NB4 (cell line): ENCODE results near the gene SSBP3.

Source experiments
- DNase-seq: peaks from one replicate; pipeline ENCODE4 v3.0.0; 2010; ENCODE audit warnings: low read depth
- H3K4me3 ChIP-seq: one replicate; pipeline ENCODE4 v1.5.1; 2011; ENCODE audit warnings: mild to moderate bottlenecking, low read depth, low read length, moderate library complexity
- CTCF ChIP-seq: IDR thresholded peaks from one replicate; pipeline ENCODE4 v1.5.1; 2012; ENCODE audit warnings: low read depth, low read length
- MAX ChIP-seq: IDR thresholded peaks from 2 replicates; pipeline ENCODE4 v1.6.1; 2011; ENCODE audit warnings: low read depth, low read length
- MYC ChIP-seq: IDR thresholded peaks from 2 replicates; pipeline ENCODE4 v1.6.1; 2011; ENCODE audit warnings: low read depth, low read length
- POLR2A ChIP-seq: IDR thresholded peaks from 2 replicates; pipeline ENCODE4 v1.6.1; 2011; ENCODE audit warnings: mild to moderate bottlenecking; ENCODE audit not compliant: insufficient read length; ENCODE audit errors: extremely low read depth

The SSBP3 gene

GRCh38 chr1:54188291-54188690 is 217.9 kb downstream of the SSBP3 start:
- no peak overlapping the region for H3K4me3 ChIP-seq
- DNase-seq, result no peak
- no peak for TF ChIP-seq CTCF
- TF ChIP-seq MAX, result no peak
- TF ChIP-seq POLR2A, result no peak
- no peak for TF ChIP-seq MYC

- DNase-seq, result no peak
- no peak for TF ChIP-seq MAX
- TF ChIP-seq POLR2A, result no peak
Measured at GRCh38 chr1:54186056-54186455, 220.1 kb downstream of the SSBP3 start.

GRCh38 chr1:54180701-54181360 is 225.4 kb downstream of the SSBP3 start:
- no peak overlapping the region for H3K4me3 ChIP-seq
- no peak for TF ChIP-seq POLR2A
- no peak for TF ChIP-seq MYC
- TF ChIP-seq CTCF, result no peak
- TF ChIP-seq MAX, result no peak
- DNase-seq, result no peak

More at GRCh38 chr1:54186056-54186455, 220.1 kb downstream of the SSBP3 start:
- no peak overlapping the region for H3K4me3 ChIP-seq

- DNase-seq, result no peak
- H3K4me3 ChIP-seq, result no peak overlapping the region
- TF ChIP-seq POLR2A, result no peak
- no peak for TF ChIP-seq MYC
- TF ChIP-seq MAX, result no peak
- TF ChIP-seq CTCF, result no peak
Measured at GRCh38 chr1:54178296-54179070, 227.7 kb downstream of the SSBP3 start.

- no peak for DNase-seq
- TF ChIP-seq POLR2A (no peak), MYC (no peak), MAX (no peak), CTCF (no peak)
- H3K4me3 ChIP-seq, result no peak overlapping the region
Measured at GRCh38 chr1:54177726-54178125, 228.5 kb downstream of the SSBP3 start.
